GM21423 (cell line): Measurements from ENCODE around the gene ATP10A.
"Not testable (repeated sequence)": the region's sequence is repeated elsewhere in the genome, so short reads cannot be mapped to it uniquely, and the experiment has no call there.

Source experiments
- ATAC-seq: cut with Tn5 transposase; IDR thresholded peaks from one replicate; pipeline ENCODE4 v1.9.1; 2021; ENCODE audit warnings: mild to moderate bottlenecking, moderate library complexity; ENCODE audit not compliant: unreplicated experiment

ATP10A gene

DNA sequence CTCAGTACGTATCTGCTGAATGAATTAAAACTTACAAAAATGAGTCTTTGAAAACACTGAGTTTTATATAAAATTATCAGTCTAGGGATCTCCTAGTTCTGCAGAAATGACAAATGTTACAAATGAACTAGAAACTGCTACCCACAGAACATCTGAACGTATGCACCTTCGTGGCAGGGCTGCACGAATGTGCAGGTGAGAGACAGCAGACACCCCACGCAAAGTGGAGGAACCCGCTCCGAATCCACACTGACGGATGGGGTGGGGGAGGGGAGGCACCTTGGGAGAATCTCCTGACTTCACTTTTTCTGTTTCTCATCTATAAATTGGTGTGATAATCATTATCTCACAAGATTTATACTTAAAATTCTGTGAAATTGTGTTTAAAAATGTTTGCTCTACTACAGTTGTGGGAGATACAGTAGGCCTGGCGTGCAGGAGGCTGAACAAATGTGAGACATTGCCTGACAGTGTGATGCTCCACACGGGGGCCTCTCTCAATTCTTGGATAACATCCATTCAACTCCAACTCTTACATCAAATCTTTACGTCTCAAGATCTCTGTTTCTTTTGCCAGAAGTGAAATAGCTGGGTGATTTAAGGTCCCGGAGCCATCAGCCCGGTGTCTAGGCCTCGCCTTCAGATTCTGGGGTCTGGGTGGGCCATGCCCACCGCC lies 86.9 kb downstream of the ATP10A start:
- no peak for ATAC-seq

DNA sequence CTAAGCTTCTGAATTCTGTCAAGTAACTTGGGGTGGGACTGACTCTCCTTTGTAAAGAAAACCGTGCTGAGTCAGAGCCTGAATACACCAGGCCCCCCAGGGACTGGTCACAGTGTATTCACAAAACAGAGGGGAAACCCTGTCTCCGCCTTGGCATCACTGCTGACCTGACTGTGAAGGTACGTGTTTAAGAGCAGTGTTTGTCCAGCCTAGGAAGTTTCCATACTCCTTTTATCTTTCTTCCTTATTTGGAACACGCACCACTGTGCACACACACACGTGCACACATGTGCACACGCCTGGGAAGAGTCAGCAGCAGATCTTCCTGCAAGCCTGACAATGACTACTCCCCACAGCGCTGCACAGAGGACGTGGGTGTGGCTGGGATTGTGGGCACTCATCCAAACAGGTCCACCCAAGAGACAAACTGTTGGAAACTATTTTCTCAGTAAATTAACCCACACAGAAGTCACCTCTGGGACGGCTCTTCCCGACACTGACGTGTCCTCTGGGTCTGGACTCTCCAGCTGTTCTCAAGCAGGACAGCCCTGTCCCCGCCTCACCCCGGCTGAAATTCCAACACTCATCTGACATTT lies 87.7 kb downstream of the ATP10A start:
- peak; percentile 83 for ATAC-seq

- ATAC-seq = no peak
Observed at GRCh38 chr15:25774871-25775270, 88.3 kb downstream of the ATP10A start.

- no peak for ATAC-seq
Observed at GRCh38 chr15:25773248-25773647, 89.9 kb downstream of the ATP10A start.

- no peak for ATAC-seq
Observed at GRCh38 chr15:25772500-25772899, 90.6 kb downstream of the ATP10A start.

- ATAC-seq = not testable (repeated sequence)
Observed at GRCh38 chr15:25771736-25772135, 91.4 kb downstream of the ATP10A start.

- no peak for ATAC-seq
Observed at GRCh38 chr15:25771338-25771706, 91.8 kb downstream of the ATP10A start.

GRCh38 chr15:25770618-25771337 lies 92.3 kb downstream of the ATP10A start:
- no peak for ATAC-seq

DNA sequence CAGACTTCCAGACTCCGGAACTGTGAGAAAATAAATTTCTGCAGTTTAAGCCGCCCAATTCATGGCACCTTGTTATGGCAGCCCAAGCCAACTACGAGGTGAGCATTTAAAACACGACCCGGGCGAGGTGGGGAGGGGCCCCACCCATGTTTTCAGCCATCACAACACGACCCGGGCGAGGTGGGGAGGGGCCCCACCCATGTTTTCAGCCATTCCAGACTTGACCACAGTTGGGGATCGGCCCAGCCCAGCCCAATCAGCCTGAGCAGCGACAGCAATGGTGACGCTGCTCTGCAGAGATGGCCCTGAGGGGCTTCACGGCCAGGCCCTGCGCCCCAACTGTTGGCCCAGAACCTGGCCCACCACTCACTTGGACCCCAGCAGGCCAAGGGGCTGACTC lies 93.1 kb downstream of the ATP10A start:
- ATAC-seq = no peak

- no peak for ATAC-seq
Observed at GRCh38 chr15:25768271-25768670, 94.9 kb downstream of the ATP10A start.

- no peak for ATAC-seq
Observed at GRCh38 chr15:25767356-25768151, 95.6 kb downstream of the ATP10A start.

GRCh38 chr15:25766417-25766816 lies 96.7 kb downstream of the ATP10A start:
- no peak for ATAC-seq

- no peak for ATAC-seq
Observed at GRCh38 chr15:25764980-25765735, 98.0 kb downstream of the ATP10A start.

GRCh38 chr15:25763954-25764353 lies 99.2 kb downstream of the ATP10A start:
- ATAC-seq = no peak

DNA sequence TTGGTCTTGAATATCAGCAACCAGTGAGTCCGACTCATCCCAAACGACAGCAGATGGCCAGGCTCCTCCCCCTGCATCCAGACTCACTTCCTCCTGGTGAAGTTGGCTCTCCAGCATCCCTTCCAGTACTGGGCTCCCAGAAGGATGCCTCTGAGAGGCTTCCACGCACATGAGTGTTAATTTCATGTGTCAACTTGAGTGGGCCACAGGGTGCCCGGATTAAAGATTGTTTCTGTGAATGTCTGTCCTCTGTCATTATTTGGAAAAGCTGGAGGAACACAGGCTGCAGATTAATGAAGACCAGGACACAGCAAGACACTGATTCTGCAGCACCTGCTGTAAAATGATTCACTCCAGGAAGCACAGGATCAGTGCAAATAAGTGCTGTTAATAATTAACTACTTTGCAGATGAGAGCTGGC lies 99.8 kb downstream of the ATP10A start:
- ATAC-seq = no peak

DNA sequence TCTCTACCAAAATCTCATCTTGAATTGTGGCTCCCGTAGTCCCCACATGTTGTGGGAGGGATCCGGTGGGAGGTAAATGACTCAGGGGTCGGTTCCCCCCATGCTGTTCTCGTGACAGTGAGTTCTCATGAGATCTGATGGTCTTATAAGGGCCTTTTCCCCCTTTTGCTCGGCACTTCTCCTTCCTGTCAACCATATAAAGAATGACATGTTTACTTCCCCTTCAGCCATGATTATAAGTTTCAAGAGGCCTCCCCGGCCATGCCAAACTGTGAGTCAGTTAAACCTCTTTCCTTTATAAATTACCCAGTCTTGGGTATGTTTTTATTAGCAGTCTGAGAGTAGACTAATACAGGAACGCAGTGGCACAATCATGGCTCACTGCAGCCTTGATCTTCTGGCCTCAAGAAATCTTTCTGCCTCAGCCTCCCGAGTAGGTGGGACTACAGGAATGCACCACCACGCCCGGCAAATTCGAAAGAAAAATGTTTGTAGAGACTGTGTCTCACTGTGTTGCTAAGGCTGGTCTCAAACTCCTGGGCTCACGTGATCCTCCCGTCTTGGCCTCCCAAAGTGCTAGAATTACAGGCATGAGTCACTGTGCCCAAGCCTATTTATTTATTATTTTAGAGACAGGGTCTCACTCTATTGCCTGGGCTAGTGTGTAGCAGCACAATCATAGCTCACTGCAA lies 101.0 kb downstream of the ATP10A start:
- no peak for ATAC-seq

DNA sequence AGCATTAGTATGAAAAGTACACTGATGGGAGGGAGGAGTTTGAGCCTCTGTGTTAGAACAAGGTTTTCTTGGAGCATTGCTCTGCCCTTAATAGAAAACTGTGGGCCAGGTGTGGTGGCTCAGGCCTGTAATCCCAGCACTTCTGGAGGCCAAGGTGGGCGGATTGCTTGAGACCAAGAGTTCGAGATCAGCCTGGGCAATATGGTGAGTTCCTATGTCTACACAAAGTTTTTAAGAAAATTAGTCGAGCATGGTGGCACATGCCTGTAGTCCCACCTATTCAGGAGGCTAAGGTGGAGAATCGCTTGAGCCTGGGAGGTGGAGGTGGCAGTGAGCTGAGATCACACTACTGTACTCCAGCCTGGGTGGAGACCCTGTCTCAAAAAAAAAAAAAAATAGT lies 103.7 kb downstream of the ATP10A start:
- ATAC-seq = no peak

DNA sequence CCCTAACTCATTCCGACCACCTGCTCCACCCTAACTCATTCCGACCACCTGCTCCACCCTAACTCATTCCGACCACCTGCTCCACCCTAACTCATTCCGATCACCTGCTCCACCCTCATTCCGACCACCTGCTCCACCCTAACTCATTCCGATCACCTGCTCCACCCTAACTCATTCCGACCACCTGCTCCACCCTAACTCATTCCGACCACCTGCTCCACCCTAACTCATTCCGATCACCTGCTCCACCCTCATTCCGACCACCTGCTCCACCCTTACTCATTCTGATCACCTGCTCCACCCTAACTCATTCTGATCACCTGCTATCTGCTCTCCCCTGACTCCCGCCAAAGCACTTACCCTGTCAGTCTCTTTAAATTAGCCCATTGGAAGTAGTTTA lies 104.5 kb downstream of the ATP10A start:
- not testable (repeated sequence) for ATAC-seq

- ATAC-seq = no peak
Observed at GRCh38 chr15:25743548-25744275, 119.4 kb downstream of the ATP10A start.
